ENCODE data around the gene ADGRG6.
"Not testable (repeated sequence)": the region's sequence is repeated elsewhere in the genome, so short reads cannot be mapped to it uniquely, and the experiment has no call there.

The ADGRG6 gene

DNA sequence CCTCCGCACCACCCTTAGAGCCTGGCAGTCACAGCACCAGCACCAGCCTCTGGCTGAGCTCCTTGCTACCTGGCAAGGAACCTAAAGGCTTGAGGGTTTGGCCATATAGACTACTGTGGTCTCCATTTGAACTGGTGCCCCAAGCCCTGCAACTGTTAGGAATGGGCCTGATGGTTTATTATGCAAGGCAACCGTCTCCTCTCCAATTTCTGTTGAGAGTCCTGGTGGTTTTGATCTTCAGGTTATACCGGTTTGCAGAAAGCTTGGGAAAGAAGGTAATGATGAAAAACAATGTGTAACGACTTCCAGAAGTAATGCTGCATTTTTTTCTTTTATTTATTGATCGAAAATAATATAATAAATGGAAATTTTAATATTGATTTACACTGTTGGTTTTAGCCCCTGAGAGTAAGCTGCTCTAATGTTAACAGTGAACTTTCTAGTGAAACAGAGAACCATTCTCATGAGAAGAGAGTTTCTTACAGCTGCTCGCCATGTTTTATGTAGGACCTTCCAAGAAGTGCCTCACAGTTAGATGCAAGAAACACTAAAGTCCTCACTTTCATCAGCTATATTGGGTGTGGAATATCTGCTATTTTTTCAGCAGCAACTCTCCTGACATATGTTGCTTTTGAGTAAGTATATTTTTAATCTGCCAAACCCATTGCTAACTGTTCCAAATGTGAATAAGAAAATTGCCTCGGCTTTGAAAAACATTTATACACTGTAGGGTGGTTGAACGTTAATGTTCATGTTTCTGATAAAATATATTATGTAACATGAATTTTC, 112.8 kb downstream of the ADGRG6 start:
- no peak for DNase-seq

DNA sequence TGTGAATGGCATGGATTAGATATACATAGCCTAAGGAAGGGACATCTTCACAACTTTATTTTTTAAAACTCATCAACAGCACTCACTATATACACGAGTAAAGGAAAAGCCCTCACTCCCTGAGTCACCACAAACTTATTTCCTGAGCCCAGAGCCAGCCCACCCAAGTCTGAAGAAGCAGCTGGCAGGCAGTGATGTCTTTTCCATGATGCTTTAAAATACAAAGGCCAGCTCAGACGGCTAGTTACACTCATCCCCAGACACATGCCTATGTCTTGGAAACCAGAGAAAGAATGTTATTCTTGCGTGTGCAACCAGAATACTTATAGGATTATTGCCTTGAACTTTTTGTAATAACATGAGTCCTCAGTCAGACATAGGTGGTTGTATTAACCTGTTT, 114.4 kb downstream of the ADGRG6 start:
- no peak for DNase-seq

DNA sequence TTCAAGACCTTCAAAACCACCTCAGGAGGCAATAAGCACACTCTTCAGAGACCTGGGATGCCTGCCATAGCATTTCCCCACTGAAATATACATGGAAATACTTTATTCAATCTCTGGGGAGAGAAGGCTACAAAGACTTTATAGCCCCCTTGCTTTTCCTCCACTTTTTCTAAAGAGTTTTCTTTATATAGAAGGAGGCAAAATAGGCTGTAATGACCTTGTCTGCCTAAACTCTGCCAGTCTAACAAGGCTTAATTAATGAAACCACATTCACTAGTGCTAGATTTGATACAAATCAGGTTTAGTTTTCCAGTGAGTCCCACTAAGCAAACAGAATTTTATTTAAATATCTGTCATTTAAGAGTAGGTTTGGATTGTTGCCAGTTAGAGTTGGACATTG, 114.9 kb downstream of the ADGRG6 start:
- DNase-seq, result no peak

DNA sequence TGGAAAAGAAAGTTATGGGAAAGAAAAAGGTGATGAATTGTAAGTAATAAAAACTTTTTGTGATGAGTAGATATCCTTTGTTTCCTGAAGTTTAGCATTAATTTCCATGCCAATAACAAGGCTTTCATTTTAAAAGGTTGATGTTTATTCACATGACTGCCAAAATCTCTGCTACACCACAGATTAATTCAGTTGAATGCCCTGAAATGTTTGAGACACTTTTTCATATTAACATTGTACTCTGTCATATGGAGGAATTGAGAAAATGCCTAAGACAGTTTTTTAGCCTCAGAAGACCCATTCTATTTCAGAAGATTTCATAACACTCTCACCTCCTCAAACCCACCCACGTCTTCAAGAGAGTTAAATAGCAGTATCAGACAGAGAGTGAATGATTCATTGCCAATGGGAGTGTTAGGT, 115.5 kb downstream of the ADGRG6 start:
- no peak for DNase-seq

DNA sequence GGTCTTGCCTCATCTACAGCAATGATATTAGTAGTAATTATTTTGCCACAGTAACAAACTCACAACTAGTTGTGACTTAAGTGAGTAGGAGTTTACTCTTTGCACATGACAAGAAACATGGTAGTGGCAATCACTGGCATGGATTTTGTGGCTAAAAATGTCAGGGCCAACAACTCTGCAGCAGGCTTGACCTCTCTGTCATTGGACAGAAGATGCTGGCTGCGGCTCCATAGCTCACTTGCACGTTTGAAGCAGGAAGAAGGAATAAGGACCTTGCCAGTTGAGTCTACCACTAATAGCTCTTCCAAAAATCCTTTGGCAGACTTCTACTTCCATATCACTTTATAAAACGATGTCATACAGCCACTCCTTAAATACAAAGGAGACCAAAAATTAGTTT, 117.3 kb downstream of the ADGRG6 start:
- no peak for DNase-seq

DNA sequence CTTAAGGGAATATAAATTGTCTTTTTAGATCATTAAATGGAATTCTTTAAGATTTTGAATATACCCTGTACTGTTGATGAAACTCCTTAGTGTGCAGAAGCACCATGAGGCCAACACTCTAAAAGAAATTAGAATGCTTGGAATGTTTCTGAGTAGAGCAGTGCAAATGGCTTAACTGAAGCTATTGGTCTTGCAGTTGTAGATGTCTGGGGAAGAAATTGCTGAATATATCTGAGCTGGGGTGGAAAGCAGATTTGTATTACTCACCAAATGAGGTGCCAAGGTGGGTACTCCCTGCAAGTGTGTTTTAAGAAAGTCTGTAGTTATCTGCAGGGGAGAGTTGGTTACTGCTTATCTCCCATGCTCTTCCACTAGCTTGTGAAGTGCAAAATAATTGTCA, 119.0 kb downstream of the ADGRG6 start:
- no peak for DNase-seq

DNA sequence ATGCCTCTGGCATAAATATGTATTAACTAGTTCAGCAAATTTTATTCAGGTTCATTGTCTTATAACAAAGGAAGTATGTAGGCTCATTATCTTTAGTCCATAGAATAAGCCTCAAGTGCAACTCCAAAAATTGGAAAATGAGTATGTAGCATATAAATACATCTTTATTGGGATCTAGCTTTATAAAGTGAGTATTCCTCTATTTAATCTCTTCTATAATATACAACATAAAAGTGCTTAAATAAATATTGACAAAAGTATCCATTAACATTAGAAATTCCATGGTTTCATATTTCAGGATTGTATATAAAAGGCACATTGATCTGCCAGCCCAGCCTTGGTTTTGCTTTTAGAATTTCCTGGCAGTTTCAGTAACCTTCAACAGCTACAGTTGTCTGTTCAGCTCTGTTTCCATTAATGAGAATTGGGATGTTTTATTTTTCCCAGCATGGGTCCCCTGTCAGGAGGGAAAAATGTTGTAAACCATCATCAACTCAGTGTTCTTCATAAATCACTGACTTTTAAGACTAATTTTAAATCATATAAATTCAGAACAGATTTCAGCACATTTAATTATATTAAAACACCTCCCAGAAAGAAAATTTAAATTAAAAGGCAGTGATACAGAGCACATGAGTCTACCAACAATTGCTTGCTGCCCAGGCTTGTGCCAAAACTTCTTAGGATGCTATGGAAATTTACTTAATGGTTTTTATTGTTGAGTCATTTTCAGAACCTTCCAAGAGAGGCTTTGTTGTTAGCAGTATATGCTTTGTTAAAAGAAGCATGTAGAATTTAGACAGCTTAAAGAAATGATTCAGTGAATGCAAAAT, 119.7 kb downstream of the ADGRG6 start:
- no peak for DNase-seq

DNA sequence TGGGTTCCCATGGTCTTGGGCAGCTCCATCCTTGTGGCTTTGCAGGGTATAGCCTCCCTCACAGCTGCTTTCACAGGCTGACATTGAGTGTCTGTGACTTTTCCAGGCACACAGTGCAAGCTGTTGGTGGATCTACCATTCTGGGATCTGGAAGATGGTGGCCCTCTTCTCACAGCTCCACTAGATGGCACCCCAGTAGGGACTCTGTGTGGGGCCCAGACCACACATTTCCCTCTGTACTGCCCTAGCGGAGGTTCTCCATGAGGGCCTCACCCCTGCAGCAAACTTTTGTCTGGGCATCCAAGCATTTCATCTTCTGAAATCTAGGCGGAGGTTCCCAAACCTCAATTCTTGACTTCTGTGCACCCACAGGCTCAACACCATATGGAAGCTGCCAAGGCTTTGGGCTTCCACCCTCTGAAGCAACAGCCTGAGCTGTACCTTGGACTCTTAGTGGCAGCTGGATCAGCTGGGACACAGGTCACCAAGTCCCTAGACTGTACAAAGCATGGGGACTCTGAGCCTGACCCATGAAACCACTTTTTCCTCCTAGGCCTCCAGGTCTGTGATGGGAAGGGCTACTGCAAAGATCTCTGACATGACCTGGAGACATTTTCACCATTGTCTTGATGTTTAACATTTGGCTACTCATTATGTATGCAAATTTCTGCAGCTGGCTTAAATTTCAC, 124.8 kb downstream of the ADGRG6 start:
- not testable (repeated sequence) for DNase-seq

DNA sequence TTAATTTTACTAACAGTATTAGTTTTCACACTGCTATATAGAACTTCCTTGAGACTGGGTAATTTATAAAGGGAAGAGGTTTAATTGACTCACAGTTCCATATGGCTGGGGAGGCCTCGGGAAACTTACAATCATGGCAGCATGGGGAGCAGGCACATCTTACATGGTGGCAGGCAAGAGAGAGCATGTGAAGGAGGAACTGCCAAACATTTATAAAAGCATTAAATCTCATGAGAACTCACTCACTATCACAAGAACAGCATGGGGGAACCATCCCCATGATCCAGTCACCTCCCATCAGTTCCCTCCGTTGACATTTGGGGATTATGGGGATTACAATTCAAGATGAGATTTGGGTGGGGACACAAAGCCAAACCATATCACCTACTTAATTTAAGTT, 126.7 kb downstream of the ADGRG6 start:
- not testable (repeated sequence) for DNase-seq

DNA sequence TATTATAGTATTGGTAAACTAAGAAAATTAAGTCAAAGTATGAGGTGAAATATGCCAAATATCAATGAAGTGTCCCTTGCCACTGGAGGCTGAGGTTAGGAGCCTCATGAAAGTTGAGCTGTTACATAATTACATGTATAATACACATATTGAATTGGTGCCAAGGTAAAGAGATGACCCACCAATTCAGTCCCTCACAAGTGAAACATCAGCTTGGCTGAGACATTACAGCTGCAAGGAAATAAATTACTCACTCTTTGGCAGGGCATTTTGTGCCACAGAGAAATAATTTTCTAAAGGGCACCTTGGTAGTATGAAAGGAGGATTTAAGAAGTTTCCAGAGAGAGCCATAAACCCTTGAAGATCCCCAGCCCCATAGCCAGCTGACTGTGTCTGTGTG, 127.4 kb downstream of the ADGRG6 start:
- DNase-seq, result no peak

DNA sequence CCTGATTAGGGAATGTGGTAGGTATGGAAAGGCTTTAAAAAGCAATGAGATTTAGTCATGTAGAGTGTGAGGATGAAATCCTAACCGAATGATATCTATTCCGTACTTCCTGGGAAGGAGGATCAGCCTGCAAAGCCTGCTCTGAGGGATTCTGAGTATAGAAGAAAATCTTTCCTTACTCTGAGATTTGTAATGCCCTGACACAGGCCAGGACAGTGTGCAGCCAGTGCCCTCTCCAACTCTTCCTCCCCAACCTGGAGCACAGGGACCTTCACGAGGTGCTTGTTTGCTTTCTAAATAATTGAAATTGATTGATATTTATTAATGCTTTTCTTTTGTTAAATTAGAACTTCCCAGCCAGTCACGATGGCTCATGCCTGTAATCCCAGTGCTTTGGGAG, 131.6 kb downstream of the ADGRG6 start:
- DNase-seq, result no peak

DNA sequence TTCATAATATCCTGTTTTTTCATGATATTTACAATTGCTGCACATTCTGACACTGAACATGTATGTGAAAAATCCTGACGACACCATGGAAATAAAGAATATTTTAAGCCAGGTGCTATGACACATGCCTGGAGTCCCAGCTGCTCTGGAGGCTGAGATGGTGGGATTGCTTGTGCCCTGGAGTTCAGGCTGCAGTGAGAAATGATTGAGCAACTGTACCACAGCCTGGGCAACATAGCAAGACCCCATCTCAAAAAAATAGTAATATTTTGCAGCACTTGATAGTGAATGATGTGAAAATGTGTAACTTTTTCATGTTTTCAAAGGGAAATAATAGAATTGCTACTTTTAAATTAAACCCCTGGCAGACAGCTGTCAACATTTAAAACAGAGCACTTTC, 137.1 kb downstream of the ADGRG6 start:
- no peak for DNase-seq

DNA sequence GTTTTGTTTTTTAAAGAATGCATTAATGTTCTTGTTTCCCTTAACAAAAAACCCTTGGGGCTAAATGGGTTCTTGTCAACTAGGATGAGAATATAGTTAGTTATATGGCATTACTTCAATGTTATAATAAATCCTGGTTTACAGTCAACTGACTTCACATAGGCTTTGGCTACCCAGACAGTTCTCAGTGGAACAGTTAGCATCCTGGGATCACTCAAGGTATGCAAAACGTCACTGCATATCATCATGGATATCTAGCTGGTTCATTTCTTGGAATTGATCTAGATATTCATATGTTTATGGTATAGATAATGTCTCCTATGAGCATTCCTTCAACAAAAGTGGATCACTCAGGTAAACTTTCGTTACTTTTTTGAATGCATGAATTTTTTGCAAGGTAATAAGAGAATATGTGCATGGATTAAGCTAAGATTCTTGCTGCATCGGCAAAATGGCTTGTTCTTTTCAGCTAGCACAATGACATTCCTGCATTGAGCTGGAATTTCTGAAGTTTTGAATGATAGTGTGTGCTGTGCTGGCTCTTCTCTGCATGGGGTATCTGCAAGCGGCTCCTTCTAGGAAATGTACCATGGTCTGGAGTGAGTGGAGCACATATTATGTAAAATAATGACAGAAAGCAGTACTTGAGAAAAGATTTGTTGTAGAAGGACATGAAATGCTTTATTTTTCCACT, 138.9 kb downstream of the ADGRG6 start:
- no peak for DNase-seq

DNA sequence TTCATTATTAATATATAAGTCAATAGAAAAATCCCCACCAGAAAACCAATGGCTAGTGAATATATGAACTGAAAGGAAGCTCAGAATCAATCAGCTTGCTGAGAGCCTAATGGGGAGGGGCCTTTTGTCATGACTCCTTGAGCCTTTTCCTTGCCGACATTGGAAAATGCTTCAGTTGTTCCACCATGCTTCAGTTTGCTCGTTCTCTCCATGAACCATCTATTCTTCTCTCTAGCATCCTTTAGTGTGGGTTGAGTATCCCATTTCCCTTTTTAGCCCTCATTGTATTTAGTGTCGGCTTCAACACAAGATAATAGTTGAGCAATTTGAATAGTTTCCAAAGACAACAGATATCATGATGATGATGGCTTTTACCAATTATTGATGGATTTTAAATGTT, 139.9 kb downstream of the ADGRG6 start:
- no peak for DNase-seq

DNA sequence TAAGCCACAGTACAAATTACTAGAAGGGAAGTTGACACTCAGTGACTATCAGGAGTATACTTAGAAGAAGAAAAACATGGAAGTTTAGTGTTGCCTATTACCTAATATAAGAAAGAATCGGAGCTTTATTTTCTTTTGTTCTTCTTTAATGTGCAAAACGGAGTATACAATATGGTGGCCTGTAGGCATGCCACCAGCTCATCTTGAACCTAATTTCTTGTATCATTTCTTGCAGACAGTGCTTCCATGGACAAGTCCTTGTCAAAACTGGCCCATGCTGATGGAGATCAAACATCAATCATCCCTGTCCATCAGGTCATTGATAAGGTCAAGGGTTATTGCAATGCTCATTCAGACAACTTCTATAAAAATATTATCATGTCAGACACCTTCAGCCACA, 141.3 kb downstream of the ADGRG6 start:
- no peak for DNase-seq

DNA sequence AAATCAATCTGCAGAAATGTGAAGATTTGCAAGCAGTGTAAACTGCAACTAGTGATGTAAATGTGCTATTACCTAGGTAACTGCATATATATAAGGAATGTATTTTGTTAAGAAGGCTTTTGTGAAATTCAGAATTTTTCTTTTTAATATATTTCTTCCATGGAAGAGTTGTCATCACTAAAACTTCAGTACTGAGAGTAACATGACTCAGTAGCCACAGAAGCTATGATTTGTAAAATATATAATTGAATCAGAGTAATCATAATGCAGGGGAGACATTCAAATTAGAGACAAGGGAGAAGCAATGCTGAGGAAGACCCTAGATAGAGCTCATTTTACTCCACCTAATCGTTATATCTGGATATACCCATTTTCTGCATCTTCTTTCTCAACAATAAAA, 141.7 kb downstream of the ADGRG6 start:
- DNase-seq, result no peak

DNA sequence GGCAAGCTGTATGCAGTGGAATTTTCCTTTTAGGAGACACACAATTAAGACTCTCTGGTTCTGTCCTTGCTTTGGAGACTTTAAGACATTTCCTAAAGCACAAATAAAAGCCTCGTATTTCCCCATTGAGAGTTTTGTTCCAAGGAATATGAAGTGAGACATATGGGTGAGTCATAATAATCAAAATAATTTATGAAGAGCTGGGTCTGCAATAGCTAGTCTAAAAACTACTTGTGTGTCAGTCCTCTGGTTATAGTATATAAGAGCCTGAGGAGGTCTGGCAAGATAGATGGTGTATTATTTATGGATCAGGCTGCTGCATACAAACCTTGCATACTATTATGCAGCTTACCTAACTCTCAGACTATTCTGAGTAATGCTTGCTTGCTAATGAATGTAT, 142.6 kb downstream of the ADGRG6 start:
- no peak for DNase-seq

DNA sequence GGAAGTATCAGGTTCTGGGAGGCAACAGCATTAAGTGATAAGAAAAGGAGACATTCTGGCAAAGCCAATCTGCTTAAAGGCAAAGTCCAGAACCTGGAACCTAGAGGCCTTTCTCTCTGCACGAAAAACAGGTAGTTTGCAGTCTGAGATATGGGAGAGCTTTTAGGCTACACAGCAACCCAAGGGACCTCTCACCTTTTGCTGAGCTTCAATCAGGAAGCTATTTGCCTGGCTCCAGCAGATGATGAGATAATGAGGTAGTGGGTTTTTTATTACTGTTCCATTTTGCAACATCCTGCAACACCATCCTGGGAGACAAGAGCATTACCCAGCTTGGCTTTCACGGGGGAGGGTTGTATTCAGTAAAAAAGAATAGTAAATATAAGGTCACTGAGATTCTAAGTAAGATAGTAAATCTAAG, 143.1 kb downstream of the ADGRG6 start:
- no peak for DNase-seq

DNA sequence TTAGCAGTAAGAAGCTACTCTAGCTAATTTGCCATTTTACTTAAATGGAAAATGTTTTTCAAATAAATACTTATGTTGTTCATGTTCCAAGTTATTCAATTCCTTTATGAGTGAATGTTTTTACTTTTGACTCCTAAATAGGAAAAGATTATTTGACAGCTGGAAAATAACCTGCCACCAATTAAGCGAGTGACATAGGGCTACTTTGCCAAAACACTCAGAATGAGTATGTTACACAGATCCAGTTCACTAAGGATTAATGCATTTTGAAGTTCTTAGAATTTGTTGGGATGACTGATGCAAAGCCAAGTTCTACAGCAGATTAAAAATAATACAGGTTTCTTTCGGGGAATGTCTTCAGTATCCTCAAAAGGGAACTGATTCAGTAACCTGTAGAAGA, 144.4 kb downstream of the ADGRG6 start:
- DNase-seq, result no peak

DNA sequence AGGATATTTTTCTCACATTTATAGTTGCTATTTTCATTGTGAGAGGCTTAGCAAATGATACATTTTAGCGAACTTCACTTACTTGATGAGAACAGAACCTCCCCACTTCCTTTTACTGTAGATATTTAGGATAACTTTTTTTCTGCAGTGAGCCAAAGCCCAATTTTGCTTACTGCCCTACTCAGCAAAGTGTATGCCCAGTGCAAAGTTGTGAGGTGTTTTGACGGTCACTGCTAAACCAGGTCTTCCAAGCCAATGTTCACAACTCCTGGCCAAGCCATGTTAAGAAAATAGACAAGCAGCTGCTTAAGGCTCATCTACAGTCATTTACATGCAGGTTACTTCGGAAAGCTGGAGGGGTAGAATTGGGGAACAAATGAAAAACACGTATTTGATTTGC, 144.8 kb downstream of the ADGRG6 start:
- no peak for DNase-seq

DNA sequence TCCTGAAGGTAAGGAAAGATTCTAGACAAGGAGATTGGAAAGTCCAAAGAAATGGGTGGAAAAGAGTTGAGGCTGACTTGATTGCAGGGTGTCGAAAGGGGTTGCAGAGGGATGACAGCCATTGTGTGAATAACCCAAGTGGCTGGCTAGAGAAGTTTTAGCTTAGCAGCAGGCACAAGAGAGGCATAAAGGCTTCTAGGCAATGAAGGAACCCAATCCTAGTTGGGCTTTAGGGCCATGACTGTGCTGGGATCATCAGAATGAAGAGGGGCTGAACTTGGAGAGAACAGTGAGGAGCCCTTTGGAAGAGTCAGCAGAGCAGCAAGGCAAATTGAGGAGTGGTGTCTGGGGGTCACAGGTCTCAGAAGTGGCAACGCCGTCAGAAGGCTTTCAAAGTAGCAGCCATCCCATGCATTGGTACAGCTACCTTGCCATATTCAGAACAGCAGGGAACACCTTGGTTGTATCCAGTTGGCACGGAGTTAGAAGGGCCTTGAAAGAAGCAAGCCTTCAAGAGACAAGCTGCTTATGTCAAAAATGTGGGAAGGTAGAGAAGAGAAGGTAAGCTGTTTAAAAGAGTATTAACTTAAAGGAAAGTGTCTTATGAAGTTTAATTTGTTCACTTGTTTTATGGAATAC, 146.4 kb downstream of the ADGRG6 start:
- no peak for DNase-seq

DNA sequence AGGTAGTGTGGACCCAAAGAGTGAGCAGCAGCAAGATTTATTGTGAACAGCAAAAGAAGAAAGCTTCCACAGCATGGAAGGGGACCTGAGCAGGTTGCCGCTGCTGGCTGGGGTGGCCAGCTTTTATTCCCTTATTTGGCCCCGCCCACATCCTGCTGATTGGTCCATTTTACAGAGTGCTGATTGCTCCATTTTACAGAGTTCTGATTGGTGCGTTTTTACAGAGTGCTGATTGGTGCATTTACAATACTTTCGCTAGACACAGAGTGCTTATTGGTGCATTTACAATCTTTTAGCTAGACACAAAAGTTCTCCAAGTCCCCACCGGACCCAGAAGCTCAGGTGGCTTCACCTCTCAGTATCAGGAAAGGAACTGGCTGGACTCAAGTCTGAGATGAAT, 149.0 kb downstream of the ADGRG6 start:
- not testable (repeated sequence) for DNase-seq

DNA sequence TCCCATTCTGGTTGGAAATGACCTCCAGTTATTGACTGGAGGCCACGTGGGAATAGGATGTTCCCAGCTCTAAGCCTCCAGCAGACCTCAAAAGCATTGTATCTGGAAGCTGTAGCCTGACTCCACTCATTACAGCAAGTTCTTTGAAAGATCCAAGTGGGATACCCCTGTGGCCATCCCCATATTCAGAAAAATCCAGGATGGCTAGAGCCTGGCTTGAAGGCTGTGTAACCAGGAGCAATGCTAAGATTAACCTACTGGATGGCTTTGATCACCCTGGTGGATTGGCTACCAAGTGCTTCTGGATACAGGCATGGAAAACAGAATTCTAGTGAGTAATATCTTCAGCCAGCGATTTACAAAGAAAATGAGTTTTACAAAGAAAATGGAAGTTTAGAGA, 151.2 kb downstream of the ADGRG6 start:
- DNase-seq, result no peak
